Tibial nerve (tissue), 4 donors: ENCODE data around the gene NCBP2L. TPM values are rescaled to one million over a fixed set of nuclear protein-coding genes. Genes with fewer than 3 reads are reported as not detected.
A peak's percentile ranks its signal among the peaks of the same experiment; 100 is the strongest.

Experiments
- DNase-seq, 2 donors: peaks; one replicate each; pipeline ENCODE4 v3.0.0-alpha.2; 2019; ENCODE audit warnings: low spot score in 2 of 2
- H3K27ac ChIP-seq, 4 donors: fragments of 200-600 bp; sonication (generic) in 3 of 4; one replicate each; pipeline ENCODE4 v1.5.1; 2017 to 2019; ENCODE audit warnings: mild to moderate bottlenecking in 1 of 4
- H3K27me3 ChIP-seq, 2 donors: fragments of 200-600 bp; sonication (generic) in 1 of 2; one replicate each; pipeline versions ENCODE4 v1.5.1 to v1.6.0; 2017 to 2019
- H3K36me3 ChIP-seq, 3 donors: fragments of 200-600 bp; sonication (generic); one replicate each; pipeline ENCODE4 v1.5.1; 2018 to 2019
- H3K4me1 ChIP-seq, 4 donors: fragments of 200-600 bp; sonication (generic) in 3 of 4; one replicate each; pipeline ENCODE4 v1.5.1; 2017 to 2019
- H3K4me3 ChIP-seq, 4 donors: fragments of 200-600 bp; sonication (generic) in 3 of 4; one replicate each; pipeline ENCODE4 v1.5.1; 2017 to 2019; ENCODE audit warnings: mild to moderate bottlenecking in 1 of 4, moderate library complexity in 1 of 4
- H3K9me3 ChIP-seq, 4 donors: fragments of 200-600 bp; sonication (generic) in 3 of 4; one replicate each; pipeline ENCODE4 v1.5.1; 2017 to 2019
- EP300 ChIP-seq, 2 donors: sonication (generic); formaldehyde crosslinking; IDR thresholded peaks; one replicate each; pipeline ENCODE4 v1.6.1; 2017; ENCODE audit warnings: antibody characterized with exemption in 2 of 2, mild to moderate bottlenecking in 1 of 2
- POLR2A ChIP-seq, 2 donors: fragments of 450-650 bp; IDR thresholded peaks; one replicate each; pipeline ENCODE4 v1.6.1; 2017; ENCODE audit warnings: antibody characterized with exemption in 2 of 2, mild to moderate bottlenecking in 2 of 2, moderate library complexity in 2 of 2
- WGBS, 2 donors: methylation state at CpG; one replicate each; pipeline ENCODE4 v1.1.5; 2018; 5-methylcytosine and 5-hydroxymethylcytosine counted together
- total RNA-seq, 4 donors: library from RNA; depleted of rRNA; stranded (reverse); fragments of >200 nt; gene quantifications; one replicate each; pipeline ENCODE4 v1.1.0, GENCODE V29; 2016
- TF ChIP-seq, protein P1 (sequence below), 5 experiments: fragments of 200-600 bp in 3 of 5; fragments of 450-650 bp in 2 of 5; sonication (generic) in 3 of 5; IDR thresholded peaks; one replicate each; pipeline ENCODE4 v1.5.1; 2016 to 2019; ENCODE audit warnings: antibody characterized with exemption in 5 of 5, mild to moderate bottlenecking in 3 of 5, moderate library complexity in 2 of 5

Gene NCBP2L
- total RNA-seq, 4 donors from 2014 or later: not detected

DNA sequence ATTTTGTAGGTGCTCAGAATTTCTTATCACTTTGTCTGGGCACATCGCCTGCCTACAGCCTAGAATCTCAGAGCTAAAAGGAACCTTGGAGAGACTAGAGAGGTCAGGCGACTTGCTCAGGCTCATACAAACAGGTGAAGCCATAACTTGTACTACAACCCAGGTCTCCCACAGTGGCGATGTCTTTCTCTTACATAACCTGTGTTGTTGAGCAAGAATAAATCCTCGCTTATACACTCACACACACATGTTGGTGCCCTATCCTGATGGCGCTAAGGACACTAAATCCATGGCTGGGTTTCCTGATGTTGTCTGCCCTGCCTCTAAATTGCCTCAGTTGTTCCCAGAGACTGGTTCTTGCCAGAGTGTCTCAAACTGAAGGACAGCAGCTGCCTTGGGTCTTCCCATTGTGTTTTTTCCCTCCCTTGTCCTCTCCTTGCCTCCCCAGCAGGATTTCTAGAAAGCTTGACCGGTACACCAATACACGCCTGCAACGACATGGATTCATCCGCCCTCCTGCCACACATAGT lies 3.6 kb upstream of the NCBP2L start:
- Histone ChIP-seq H3K4me3 (peak overlapping the region; percentile 48 to 69 (median 54)), H3K27ac (peak overlapping the region; percentile 80 to 96 (median 88)), H3K4me1 (peaks cover 0 to 12% (median 0%) of the 10 kb centered on the region in 4 donors), H3K36me3 (peaks cover 0 to 6% (median 0%) of the 10 kb centered on the region in 3 donors), H3K27me3 (peaks cover 0 to 27% of the 10 kb centered on the region in 2 donors), H3K9me3 (no peaks in the 10 kb centered on the region)
- 74 to 79% methylated on average over 7 to 9 of the region's 9 CpGs for WGBS, 2 donors
- TF ChIP-seq, protein P1, sequence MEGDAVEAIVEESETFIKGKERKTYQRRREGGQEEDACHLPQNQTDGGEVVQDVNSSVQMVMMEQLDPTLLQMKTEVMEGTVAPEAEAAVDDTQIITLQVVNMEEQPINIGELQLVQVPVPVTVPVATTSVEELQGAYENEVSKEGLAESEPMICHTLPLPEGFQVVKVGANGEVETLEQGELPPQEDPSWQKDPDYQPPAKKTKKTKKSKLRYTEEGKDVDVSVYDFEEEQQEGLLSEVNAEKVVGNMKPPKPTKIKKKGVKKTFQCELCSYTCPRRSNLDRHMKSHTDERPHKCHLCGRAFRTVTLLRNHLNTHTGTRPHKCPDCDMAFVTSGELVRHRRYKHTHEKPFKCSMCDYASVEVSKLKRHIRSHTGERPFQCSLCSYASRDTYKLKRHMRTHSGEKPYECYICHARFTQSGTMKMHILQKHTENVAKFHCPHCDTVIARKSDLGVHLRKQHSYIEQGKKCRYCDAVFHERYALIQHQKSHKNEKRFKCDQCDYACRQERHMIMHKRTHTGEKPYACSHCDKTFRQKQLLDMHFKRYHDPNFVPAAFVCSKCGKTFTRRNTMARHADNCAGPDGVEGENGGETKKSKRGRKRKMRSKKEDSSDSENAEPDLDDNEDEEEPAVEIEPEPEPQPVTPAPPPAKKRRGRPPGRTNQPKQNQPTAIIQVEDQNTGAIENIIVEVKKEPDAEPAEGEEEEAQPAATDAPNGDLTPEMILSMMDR (IDR thresholded peaks at IDR 0.05): no peak
- no peak for TF ChIP-seq POLR2A (IDR thresholded peaks at IDR 0.05)
- TF ChIP-seq EP300 (IDR thresholded peaks at IDR 0.05): no peak
- no peak for DNase-seq

DNA sequence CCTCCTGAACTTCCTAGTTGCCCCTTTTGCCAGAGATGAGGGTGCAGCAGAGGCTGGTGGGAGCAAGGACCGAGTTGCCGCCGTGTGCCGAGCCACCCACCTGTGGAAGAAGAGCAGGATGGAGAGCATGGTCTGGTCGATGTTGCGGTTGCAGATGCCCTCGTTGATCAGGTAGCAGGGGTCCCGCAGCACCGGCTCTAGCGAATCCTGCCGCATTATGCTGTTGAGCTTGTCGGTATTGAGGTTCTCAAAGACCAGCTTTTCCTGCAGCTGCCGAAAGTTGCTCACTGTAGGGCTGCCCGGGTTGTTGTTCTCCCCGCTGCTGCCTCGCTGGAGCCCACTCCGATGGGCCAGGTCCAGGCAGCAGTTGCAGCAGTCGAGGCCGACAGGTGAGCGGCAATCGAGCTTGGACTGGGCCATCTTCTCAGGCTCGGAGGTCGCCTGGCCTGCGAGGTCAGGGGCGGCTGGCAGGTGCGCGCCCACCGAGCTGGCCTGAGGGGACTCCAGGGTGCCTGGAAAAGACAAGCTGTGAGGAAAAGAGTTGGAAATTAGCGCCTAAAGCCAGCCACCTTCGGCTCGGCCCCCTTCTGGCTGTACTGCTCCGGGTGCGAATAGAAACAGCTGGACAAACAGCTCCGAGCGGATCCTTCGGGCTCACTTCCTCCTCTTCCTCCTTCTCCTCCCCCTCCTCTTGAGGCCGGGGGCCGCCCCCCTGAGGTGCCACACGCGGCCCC lies 2.4 kb upstream of the NCBP2L start:
- peaks cover 0 to 12% (median 0%) of the 10 kb centered on the region in 4 donors for H3K4me1 ChIP-seq
- H3K9me3 ChIP-seq: no peaks in the 10 kb centered on the region
- H3K27me3 ChIP-seq: peaks cover 0 to 27% of the 10 kb centered on the region in 2 donors
- TF ChIP-seq POLR2A (IDR thresholded peaks at IDR 0.05): no peak
- peak in 1 of 2 donors; percentile 29 for TF ChIP-seq EP300 (IDR thresholded peaks at IDR 0.05)
- TF ChIP-seq, protein P1 (IDR thresholded peaks at IDR 0.05): no peak
- peak overlapping the region; percentile 48 to 69 (median 54) for H3K4me3 ChIP-seq
- peak overlapping the region; percentile 80 to 96 (median 88) for H3K27ac ChIP-seq
- peaks cover 0 to 6% (median 0%) of the 10 kb centered on the region in 3 donors for H3K36me3 ChIP-seq
- DNase-seq: no peak
- WGBS, 2 donors: 45% methylated on average over 33 of the region's 40 CpGs; no CpG with 5 or more reads in 1 of the 2 donors

DNA sequence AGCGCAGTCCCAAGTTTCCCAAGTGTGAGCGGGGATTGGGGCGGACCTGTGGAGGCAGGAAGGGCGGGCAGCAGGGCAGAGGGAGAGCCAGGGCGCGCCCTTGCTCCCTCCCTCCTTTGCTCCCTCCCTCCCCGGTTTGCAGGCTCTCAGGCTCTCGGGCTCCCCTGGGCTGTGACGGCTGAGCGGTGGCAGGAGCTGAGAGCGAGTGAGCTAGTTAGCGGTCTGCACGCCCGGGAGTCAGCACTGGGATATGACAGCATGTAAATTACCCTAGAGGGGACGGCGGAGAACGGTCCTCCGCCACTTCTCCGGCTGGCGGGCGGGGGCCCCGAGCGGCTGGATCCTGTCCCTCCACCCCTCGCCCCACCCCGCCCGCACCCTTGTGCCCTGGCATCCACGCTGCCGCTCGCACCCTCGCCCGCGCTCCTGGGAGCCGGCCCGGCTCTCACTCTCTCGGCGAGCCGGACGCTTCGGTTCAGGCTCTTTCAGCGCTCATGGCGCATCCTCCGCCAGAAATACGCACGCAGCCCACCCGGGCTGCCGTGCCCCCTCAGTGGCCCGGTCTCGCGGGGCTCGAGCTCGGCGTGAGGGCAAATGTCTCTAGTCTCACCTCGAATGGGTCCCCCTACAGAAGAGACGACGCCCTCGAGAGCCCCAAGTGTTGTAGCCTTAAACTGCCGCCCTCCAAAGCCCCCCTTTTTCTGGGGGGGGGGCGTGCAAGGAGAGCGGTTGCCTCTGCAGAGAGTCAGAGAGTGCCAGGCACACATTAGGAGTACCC lies 1.6 kb upstream of the NCBP2L start, which contains the start of gene TSC22D3:
Gene TSC22D3, minus strand, starts transcription at position 54 of the 778 bp plus-strand sequence. CDS start 368 bp downstream, outside the sequence.
- Histone ChIP-seq H3K27ac (peak within 1 kb of the TSS; percentile 80 to 96 (median 88)), H3K9me3 (no peaks in the 10 kb centered on the region), H3K4me3 (peak within 1 kb of the TSS; percentile 48 to 69 (median 54)), H3K36me3 (peaks cover 0 to 6% (median 0%) of the 10 kb centered on the region in 3 donors), H3K4me1 (peaks cover 0 to 12% (median 0%) of the 10 kb centered on the region in 4 donors), H3K27me3 (peaks cover 0 to 27% of the 10 kb centered on the region in 2 donors)
- peak; percentile 57 to 69 for DNase-seq
- TF ChIP-seq EP300 (IDR thresholded peaks at IDR 0.05) (peak in 1 of 2 donors; percentile 92), POLR2A (IDR thresholded peaks at IDR 0.05) (peak; percentile 20 to 79)
- TF ChIP-seq, protein P1 (IDR thresholded peaks at IDR 0.05): peak in 4 of 5 experiments; percentile 12 to 38 (median 26)
- 0 to 25% methylated on average over 16 to 40 of the region's 59 CpGs for WGBS, 2 donors

DNA sequence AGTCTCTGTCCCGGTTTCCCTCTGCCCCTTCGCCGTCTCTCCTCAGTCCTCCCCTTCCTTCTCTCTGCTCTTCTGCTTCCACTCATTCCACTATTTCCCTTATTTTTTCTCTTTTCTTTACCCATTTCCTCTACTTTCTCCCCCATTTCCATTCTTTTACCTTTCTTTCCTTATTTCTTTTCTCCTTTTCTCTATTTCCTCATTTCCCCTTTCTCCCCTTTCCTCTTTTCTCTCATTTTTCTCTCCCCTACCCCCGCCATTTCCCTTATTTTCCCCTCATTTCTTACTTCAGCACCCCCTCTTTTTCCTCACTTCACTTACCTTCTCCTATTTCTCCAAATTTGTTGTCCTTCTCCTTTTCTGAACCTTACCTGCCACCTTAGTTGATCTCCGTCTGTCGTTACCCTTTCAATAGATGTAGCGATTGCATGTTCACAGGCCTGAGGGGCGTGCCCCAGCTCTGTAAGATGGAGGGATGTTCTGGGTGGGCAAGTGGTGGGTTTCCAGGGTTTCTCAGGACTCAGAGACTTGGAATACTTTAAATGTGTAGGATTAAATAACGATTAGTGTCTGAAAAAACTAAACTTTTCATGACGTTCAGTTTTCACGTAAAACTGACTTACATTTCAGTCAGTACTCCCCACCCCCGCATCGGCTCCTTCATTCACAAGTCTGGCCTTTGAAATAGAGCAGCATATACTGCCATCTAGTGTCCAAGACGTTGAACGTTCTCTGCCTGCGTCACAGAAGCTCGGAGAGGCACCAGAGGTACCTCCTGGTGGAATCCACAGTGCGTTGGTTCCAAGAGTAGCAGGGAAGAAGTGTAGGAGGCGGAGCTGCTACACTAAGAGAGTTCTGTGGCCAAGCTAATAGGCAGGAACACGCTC lies 641 bp upstream of the NCBP2L start:
- TF ChIP-seq, protein P1 (IDR thresholded peaks at IDR 0.05): peak; percentile 54 to 90 (median 72)
- TF ChIP-seq EP300 (IDR thresholded peaks at IDR 0.05): peak in 1 of 2 donors; percentile 64
- peak in 1 of 2 donors; percentile 31 for TF ChIP-seq POLR2A (IDR thresholded peaks at IDR 0.05)
- peaks cover 0 to 21% of the 10 kb centered on the region in 2 donors for H3K27me3 ChIP-seq
- DNase-seq: peak; percentile 75 to 85
- peak overlapping the region; percentile 48 to 69 (median 54) for H3K4me3 ChIP-seq
- peak overlapping the region; percentile 80 to 96 (median 88) for H3K27ac ChIP-seq
- 4 to 17% methylated on average over 20 of the region's 20 CpGs for WGBS, 2 donors
- peaks cover 0 to 3% (median 0%) of the 10 kb centered on the region in 3 donors for H3K36me3 ChIP-seq
- no peaks in the 10 kb centered on the region for H3K9me3 ChIP-seq
- H3K4me1 ChIP-seq: peaks cover 0 to 12% (median 0%) of the 10 kb centered on the region in 4 donors
